GM18873 (cell line): ENCODE results near the gene TSACC.
"Not testable (repeated sequence)": the region's sequence is repeated elsewhere in the genome, so short reads cannot be mapped to it uniquely, and the experiment has no call there.

Experiments used
- ATAC-seq: cut with Tn5 transposase; IDR thresholded peaks from one replicate; pipeline ENCODE4 v1.9.1; 2021; ENCODE audit warnings: mild to moderate bottlenecking, moderate library complexity, moderate number of reproducible peaks; ENCODE audit not compliant: unreplicated experiment, low FRiP score

Gene TSACC

GRCh38 chr1:156344409-156344808, 6.1 kb downstream of the TSACC start:
- ATAC-seq, result no peak

- ATAC-seq, result not testable (repeated sequence)
These were observed 7.7 kb downstream of the TSACC start for GRCh38 chr1:156346035-156346434.

- no peak for ATAC-seq
These were observed 8.3 kb downstream of the TSACC start for GRCh38 chr1:156346636-156347035.

GRCh38 chr1:156347331-156347730, 9.0 kb downstream of the TSACC start:
- ATAC-seq, result no peak

- not testable (repeated sequence) for ATAC-seq
These were observed 14.2 kb downstream of the TSACC start for GRCh38 chr1:156352481-156352880.

GRCh38 chr1:156356262-156356874, 18.0 kb downstream of the TSACC start:
- no peak for ATAC-seq

GRCh38 chr1:156356875-156357534, 18.7 kb downstream of the TSACC start:
- no peak for ATAC-seq

- ATAC-seq, result no peak
These were observed 19.7 kb downstream of the TSACC start for GRCh38 chr1:156357977-156358376.

GRCh38 chr1:156358641-156359040, 20.3 kb downstream of the TSACC start:
- ATAC-seq, result no peak

- no peak for ATAC-seq
These were observed 20.9 kb downstream of the TSACC start for GRCh38 chr1:156359249-156359648.

- ATAC-seq, result no peak
These were observed 21.6 kb downstream of the TSACC start for GRCh38 chr1:156359973-156360372.

GRCh38 chr1:156360534-156360933, 22.2 kb downstream of the TSACC start:
- no peak for ATAC-seq

- no peak for ATAC-seq
These were observed 27.4 kb downstream of the TSACC start for GRCh38 chr1:156365754-156366153.

GRCh38 chr1:156366378-156367166, 28.2 kb downstream of the TSACC start:
- no peak for ATAC-seq

GRCh38 chr1:156367383-156368156, 29.2 kb downstream of the TSACC start:
- ATAC-seq, result no peak

GRCh38 chr1:156368157-156368658, 29.9 kb downstream of the TSACC start:
- ATAC-seq, result no peak

- no peak for ATAC-seq
These were observed 30.8 kb downstream of the TSACC start, which contains the start of gene RHBG for GRCh38 chr1:156368889-156369684. Gene RHBG (plus strand): TSS chr1:156369211. CDS start chr1:156369250, 39 bp downstream.

- not testable (repeated sequence) for ATAC-seq
These were observed 31.5 kb downstream of the TSACC start for GRCh38 chr1:156369685-156370286.

GRCh38 chr1:156371553-156372264, 33.4 kb downstream of the TSACC start:
- ATAC-seq, result no peak
